ENCODE results near the gene HBZ. TPM values are rescaled to one million over a fixed set of nuclear protein-coding genes. Genes with fewer than 3 reads are reported as not detected.

Gene HBZ
- total and polyA plus RNA-seq, 4 donors: 0.09 to 9.2 (median 0.37) TPM; not detected in 1

Small RNAs within 50 kb of the gene (small RNA-seq; reads per million reads assigned to genes)
- not detected for gene RF00019 (ENCODE audit: low replicate concordance)

Other genes with a start within 250 kb of the HBZ start
- 10 to 100 TPM in 1 of 2 donors, 1 to 10 TPM in 1; 4.8 to 12.9 TPM for gene POLR3K, start 99.0 kb upstream of the HBZ start, total RNA-seq
- 10 to 100 TPM; 11.1 to 15.7 TPM for gene POLR3K, start 99.0 kb upstream of the HBZ start, polyA plus RNA-seq
- 10 to 100 TPM; 10.3 to 17.9 TPM for gene SNRNP25, start 98.8 kb upstream of the HBZ start, total RNA-seq
- 10 to 100 TPM; 23.8 to 30.9 TPM for gene SNRNP25, start 98.8 kb upstream of the HBZ start, polyA plus RNA-seq
- gene RHBDF1, start 80.0 kb upstream of the HBZ start, total RNA-seq: 10 to 100 TPM; 28.5 to 31.4 TPM
- gene RHBDF1, start 80.0 kb upstream of the HBZ start, polyA plus RNA-seq: 10 to 100 TPM; 26.6 to 51.2 TPM
- gene MPG, start 74.4 kb upstream of the HBZ start, total RNA-seq: 10 to 100 TPM; 61.1 to 77.8 TPM
- gene MPG, start 74.4 kb upstream of the HBZ start, polyA plus RNA-seq: 100 to 1,000 TPM in 1 of 2 donors, 10 to 100 TPM in 1; 81.4 to 101 TPM
- gene NPRL3, start 14.0 kb upstream of the HBZ start, total RNA-seq: 10 to 100 TPM; 21.3 to 34.8 TPM
- gene NPRL3, start 14.0 kb upstream of the HBZ start, polyA plus RNA-seq: 10 to 100 TPM; 15.6 to 22.7 TPM
- gene HBM, start 13.3 kb downstream of the HBZ start, total RNA-seq: 10 to 100 TPM in 1 of 2 donors, under 1 TPM in 1; 0.61 to 45.7 TPM
- under 1 TPM in 1 of 2 donors, not detected in 1; 0.73 TPM for gene HBM, start 13.3 kb downstream of the HBZ start, polyA plus RNA-seq
- 1,000 to 10,000 TPM in 1 of 2 donors, 100 to 1,000 TPM in 1; 671 to 4,737 TPM for gene HBA2, start 20.2 kb downstream of the HBZ start, total RNA-seq
- 100 to 1,000 TPM; 126 to 973 TPM for gene HBA2, start 20.2 kb downstream of the HBZ start, polyA plus RNA-seq
- gene HBA1, start 24.0 kb downstream of the HBZ start, total RNA-seq: 1,000 to 10,000 TPM in 1 of 2 donors, 100 to 1,000 TPM in 1; 627 to 2,695 TPM
- gene HBA1, start 24.0 kb downstream of the HBZ start, polyA plus RNA-seq: 100 to 1,000 TPM in 1 of 2 donors, 10 to 100 TPM in 1; 38.1 to 273 TPM
- 1 to 10 TPM in 1 of 2 donors, not detected in 1; 2.3 TPM for gene HBQ1, start 27.8 kb downstream of the HBZ start, total RNA-seq
- under 1 TPM in 1 of 2 donors, not detected in 1; 0.35 TPM for gene HBQ1, start 27.8 kb downstream of the HBZ start, polyA plus RNA-seq
- gene LUC7L, start 76.8 kb downstream of the HBZ start, total RNA-seq: 100 to 1,000 TPM in 1 of 2 donors, 10 to 100 TPM in 1; 56.3 to 115 TPM
- 100 to 1,000 TPM in 1 of 2 donors, 10 to 100 TPM in 1; 35.2 to 105 TPM for gene LUC7L, start 76.8 kb downstream of the HBZ start, polyA plus RNA-seq
- 10 to 100 TPM; 67.1 to 78.5 TPM for gene FAM234A, start 82.2 kb downstream of the HBZ start, total RNA-seq
- 10 to 100 TPM; 41.5 to 52.4 TPM for gene FAM234A, start 82.2 kb downstream of the HBZ start, polyA plus RNA-seq
- gene RGS11, start 123.3 kb downstream of the HBZ start, total RNA-seq: 1 to 10 TPM; 2.6 to 3.9 TPM
- gene RGS11, start 123.3 kb downstream of the HBZ start, polyA plus RNA-seq: 1 to 10 TPM; 1.8 to 5.6 TPM
- under 1 TPM in 1 of 2 donors, not detected in 1; 0.58 TPM for gene ARHGDIG, start 127.9 kb downstream of the HBZ start, total RNA-seq
- gene ARHGDIG, start 127.9 kb downstream of the HBZ start, polyA plus RNA-seq: under 1 TPM; 0.07 to 0.26 TPM
- under 1 TPM; 0.20 to 0.28 TPM for gene PDIA2, start 130.5 kb downstream of the HBZ start, total RNA-seq
- gene PDIA2, start 130.5 kb downstream of the HBZ start, polyA plus RNA-seq: under 1 TPM; 0.19 to 0.65 TPM
- 10 to 100 TPM; 16.9 to 25.9 TPM for gene AXIN1, start 200.1 kb downstream of the HBZ start, total RNA-seq
- gene AXIN1, start 200.1 kb downstream of the HBZ start, polyA plus RNA-seq: 10 to 100 TPM; 18.5 to 20.2 TPM
- gene MRPL28, start 217.9 kb downstream of the HBZ start, total RNA-seq: 10 to 100 TPM; 31.9 to 65.0 TPM
- 10 to 100 TPM; 89.4 to 98.9 TPM for gene MRPL28, start 217.9 kb downstream of the HBZ start, polyA plus RNA-seq
- gene PGAP6, start 229.3 kb downstream of the HBZ start, total RNA-seq: 10 to 100 TPM; 38.0 to 71.5 TPM
- 10 to 100 TPM; 64.8 to 100.0 TPM for gene PGAP6, start 229.3 kb downstream of the HBZ start, polyA plus RNA-seq
- gene NME4, start 244.6 kb downstream of the HBZ start, total RNA-seq: 10 to 100 TPM; 18.0 to 68.7 TPM
- gene NME4, start 244.6 kb downstream of the HBZ start, polyA plus RNA-seq: 10 to 100 TPM; 64.0 to 67.6 TPM
- gene DECR2, start 249.2 kb downstream of the HBZ start, total RNA-seq: 10 to 100 TPM in 1 of 2 donors, 1 to 10 TPM in 1; 5.2 to 18.3 TPM
- gene DECR2, start 249.2 kb downstream of the HBZ start, polyA plus RNA-seq: 10 to 100 TPM; 13.3 to 18.1 TPM

Data from lung (tissue), 5 donors.